NCI-H1436 treated with DMSO at 0.1 percent for 48 hours (cell line): ENCODE results near the gene IGF1R.
"Not testable (repeated sequence)": the region's sequence is repeated elsewhere in the genome, so short reads cannot be mapped to it uniquely, and the experiment has no call there.

ENCODE experiments used
- DNase-seq: peaks from one replicate; lab custom pipeline; 2025; lab: John Stamatoyannopoulos, UW

IGF1R gene

DNA sequence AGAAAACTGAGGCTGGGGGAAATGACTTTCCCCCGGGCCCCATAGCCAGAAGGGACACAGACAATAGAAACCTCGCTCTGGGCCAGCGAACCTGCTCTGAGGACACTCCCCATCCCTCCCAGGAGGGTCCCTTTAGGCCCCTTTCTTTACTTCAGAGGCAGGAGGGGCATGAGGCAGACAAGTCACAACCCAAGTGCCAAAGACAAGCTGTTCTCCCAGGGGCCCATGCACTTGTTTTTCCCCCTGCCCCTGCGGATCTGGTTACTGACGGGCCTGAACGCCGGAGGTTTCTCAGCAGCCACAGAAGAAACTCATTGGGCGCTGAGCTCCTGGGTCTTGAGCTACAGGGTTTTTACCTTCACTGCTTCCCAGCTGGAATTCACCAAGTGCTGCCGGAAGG lies 349.4 kb downstream of the IGF1R start:
- no peak for DNase-seq

DNA sequence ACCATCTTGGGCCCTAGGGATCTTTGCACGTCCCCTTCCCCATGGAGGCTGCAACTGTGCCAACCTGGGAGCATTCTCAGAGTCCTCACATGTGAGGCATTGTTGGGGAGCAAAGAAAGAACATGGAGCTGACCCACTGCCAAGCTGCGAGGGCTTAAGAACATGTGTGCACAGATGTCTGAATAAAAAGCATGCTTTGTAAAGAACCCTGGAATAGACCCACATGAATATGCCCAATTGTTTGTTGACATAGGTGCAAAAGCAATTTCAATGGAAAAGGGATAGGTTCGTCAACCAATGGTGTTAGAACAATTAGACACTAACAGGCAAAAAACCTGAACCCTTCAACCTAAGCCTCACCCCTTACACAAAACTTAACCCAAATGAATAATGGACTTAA lies 349.9 kb downstream of the IGF1R start:
- DNase-seq = no peak

DNA sequence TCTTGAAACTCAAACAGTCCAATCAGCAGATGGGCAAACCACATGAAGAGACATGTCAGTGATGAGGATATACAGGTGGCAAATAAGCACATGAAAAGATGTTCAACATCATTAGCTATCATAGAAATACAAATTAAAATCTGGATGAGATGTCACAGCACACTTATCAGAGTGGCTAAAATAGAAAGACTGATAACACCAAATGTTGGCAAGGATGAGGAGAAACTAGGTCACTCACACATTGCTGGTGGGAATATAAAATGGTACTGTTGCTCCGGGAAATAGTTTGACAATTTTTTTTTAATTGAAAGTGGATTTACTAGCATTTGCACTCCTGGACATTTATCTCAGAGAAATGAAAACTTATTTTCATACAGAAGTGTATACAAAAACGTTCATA lies 350.9 kb downstream of the IGF1R start:
- no peak for DNase-seq

DNA sequence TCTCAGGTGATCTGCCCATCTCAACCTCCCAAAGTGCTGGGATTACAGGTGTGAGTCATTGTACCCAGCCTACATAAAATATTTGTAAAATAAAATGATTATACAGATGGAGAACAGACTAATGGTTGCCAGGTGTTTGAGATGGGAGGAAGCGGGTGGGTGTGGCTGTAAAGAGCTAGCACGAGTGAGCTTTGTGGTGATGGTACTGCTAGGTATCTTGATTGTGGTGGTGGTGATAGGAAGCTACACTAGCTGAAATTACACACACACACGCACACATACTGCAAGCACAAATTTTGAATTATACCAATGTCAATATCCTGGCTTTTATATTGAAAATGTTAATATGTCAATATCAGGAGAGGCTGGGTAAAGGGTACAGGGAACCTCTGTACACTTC lies 353.9 kb downstream of the IGF1R start:
- no peak for DNase-seq

DNA sequence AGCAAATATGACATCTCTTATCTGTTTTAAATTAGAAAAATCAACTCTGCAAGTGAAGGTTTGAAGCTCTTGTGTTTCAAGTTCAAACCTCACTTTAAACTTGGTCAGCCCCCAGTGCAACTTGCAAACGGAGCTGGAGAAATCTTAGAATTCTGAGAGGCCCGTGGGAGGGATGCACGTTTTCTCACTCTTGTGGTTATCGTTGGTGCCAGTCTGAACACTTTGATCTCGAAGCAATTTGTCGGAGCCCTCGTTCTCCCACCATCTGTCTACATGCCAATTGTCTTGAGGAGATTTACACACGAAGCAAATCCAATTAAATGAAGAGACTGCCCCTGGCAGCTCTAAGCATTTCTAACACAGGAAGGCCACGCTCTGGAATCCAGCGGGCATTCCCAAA lies 355.0 kb downstream of the IGF1R start:
- DNase-seq = not testable (repeated sequence)

GRCh38 chr15:99004998-99005974 lies 356.9 kb downstream of the IGF1R start:
- not testable (repeated sequence) for DNase-seq

DNA sequence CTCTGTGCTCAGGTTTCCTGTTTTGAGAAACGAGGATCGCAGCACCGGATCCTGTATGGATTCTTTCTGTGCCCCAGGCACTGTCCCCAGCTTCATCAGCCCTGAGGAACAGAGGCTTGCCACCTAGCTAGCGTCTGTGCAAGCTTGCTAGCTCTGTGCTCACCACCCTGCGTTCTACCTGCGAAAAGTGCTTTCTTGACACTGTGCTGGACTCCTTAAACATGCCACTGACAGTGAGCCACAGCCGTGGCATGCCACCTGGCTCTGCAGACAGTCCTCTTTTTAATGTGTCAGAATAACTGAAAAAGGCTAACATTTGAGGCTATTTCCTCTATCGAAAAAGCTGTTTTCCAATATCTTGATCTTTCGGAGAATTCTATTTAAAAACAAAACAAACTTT lies 357.8 kb downstream of the IGF1R start:
- no peak for DNase-seq

GRCh38 chr15:99006904-99007495 lies 358.7 kb downstream of the IGF1R start:
- DNase-seq = no peak

DNA sequence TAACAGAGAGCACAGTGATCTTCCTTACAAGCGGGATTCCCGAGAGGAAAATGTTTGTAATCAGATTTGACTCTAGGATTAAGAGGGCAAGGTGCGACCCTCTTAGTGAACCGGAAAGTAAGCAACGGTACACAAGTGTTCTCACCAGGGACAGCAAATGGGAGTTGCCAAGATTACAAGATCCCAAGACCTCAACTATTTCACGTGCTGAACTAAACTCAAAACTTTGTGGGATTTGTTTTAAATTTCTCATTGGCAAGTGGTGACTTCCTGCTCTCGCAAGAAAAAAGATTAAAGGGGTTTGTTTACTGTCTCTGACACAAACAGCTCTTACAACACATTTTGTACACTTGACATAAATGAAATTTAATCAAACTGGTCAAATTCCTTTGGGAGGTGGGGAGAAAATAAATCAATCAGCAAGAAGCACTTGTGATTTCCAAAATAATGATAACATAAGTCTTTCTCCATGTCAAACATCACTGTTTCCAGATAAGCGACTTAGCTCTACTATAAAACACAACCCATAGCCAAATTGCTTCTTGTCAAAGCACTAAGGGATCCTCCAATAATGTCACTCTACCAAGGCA lies 361.5 kb downstream of the IGF1R start:
- DNase-seq = no peak

GRCh38 chr15:99010768-99011167 lies 362.4 kb downstream of the IGF1R start:
- no peak for DNase-seq
